ENCODE data around the gene SAXO1. TPM values are rescaled to one million over a fixed set of nuclear protein-coding genes. Genes with fewer than 3 reads are reported as not detected.

Gene SAXO1
- 0.04 TPM for total RNA-seq (2013)
- polyA plus RNA-seq (not detected), polyA minus RNA-seq (under 0.01 TPM in 1 of 2 replicates, not detected in the other), total RNA-seq (0.31 to 4.4 (median 0.65) reads per million in 11 experiments)

- Mint-ChIP-seq H3K27ac (no peak within 1 kb of the TSS), H3K9me3 (peaks cover 0 to 2% (median 0%) of the 10 kb centered on the region in 7 donors), H3K4me1 (no peaks in the 10 kb centered on the region), H3K27me3 (ENCODE audit: low read depth in 3 of 3) (peaks cover 0 to 3% (median 0%) of the 10 kb centered on the region in 3 donors), H3K36me3 (no peaks in the 10 kb centered on the region), H3K4me3 (no peak within 1 kb of the TSS)
- DNase-seq = no peak
- intact Hi-C loops (cut with micrococcal nuclease) = no loop called here
- Histone ChIP-seq H3K9me3 (replicated peaks in 1 of 2; ENCODE audit: control insufficient read depth in 1 of 2, insufficient read depth in 1 of 2, low read length in 2 of 2) (no peaks in the 10 kb centered on the region), H3K4me3 (replicated peaks in 1 of 3; ENCODE audit: low read depth in 2 of 3, low read length in 3 of 3) (no peak within 1 kb of the TSS), H3K36me3 (replicated peaks in 1 of 2; ENCODE audit: control insufficient read depth in 1 of 2, insufficient read depth in 2 of 2, low read length in 2 of 2) (no peaks in the 10 kb centered on the region), H3K27me3 (ENCODE audit: control insufficient read depth in 2 of 2, insufficient read depth in 2 of 2, low read length in 2 of 2) (no peaks in the 10 kb centered on the region), H3K4me1 (ENCODE audit: control insufficient read depth in 1 of 2, insufficient read depth in 2 of 2, low read length in 2 of 2) (no peaks in the 10 kb centered on the region), H3K27ac (ENCODE audit: low read depth in 1 of 2, low read length in 2 of 2) (no peak within 1 kb of the TSS), H4K20me1 (ENCODE audit: insufficient read depth, low read length) (no peaks in the 10 kb centered on the region), H2AFZ (ENCODE audit: insufficient read depth, low read depth, low read length, poor library complexity, severe bottlenecking) (no peak within 1 kb of the TSS), H3K4me2 (replicated peaks; ENCODE audit: extremely low read depth, low read length, poor library complexity, severe bottlenecking) (no peak within 1 kb of the TSS), H3K9ac (ENCODE audit: insufficient read depth, low read length, poor library complexity, severe bottlenecking) (no peak within 1 kb of the TSS), H3K79me2 (ENCODE audit: insufficient read depth, low read length) (no peaks in the 10 kb centered on the region)
- TF ChIP-seq CTCF (IDR thresholded peaks at IDR 0.05) = no peak
- WGBS (ENCODE audit: insufficient coverage) = 94% methylated on average over 20 of the region's 20 CpGs
These were observed at the start of gene SAXO1 for GRCh38 chr9:19033015-19033414. Gene SAXO1 (minus strand): TSS chr9:19033209. CDS start chr9:19032908, 301 bp downstream.

GRCh38 chr9:19074836-19075235, 41.8 kb upstream of the SAXO1 start:
- H3K4me3 Mint-ChIP-seq = no peak overlapping the region
- H3K27ac Mint-ChIP-seq = no peak overlapping the region
- H3K36me3 Mint-ChIP-seq = peaks cover 58 to 86% of the 10 kb centered on the region in 2 donors
- H3K4me2 ChIP-seq (replicated peaks; ENCODE audit: extremely low read depth, low read length, poor library complexity, severe bottlenecking) = no peak overlapping the region
- no peaks in the 10 kb centered on the region for H3K4me1 ChIP-seq (ENCODE audit: control insufficient read depth in 1 of 2, insufficient read depth in 2 of 2, low read length in 2 of 2)
- no peak overlapping the region for H2AFZ ChIP-seq (ENCODE audit: insufficient read depth, low read depth, low read length, poor library complexity, severe bottlenecking)
- TF ChIP-seq CTCF (IDR thresholded peaks at IDR 0.05) = no peak
- no peaks in the 10 kb centered on the region for H3K27me3 ChIP-seq (ENCODE audit: control insufficient read depth in 2 of 2, insufficient read depth in 2 of 2, low read length in 2 of 2)
- H3K9me3 Mint-ChIP-seq = no peaks in the 10 kb centered on the region
- no peak overlapping the region for H3K9ac ChIP-seq (ENCODE audit: insufficient read depth, low read length, poor library complexity, severe bottlenecking)
- H3K4me1 Mint-ChIP-seq = no peaks in the 10 kb centered on the region
- H3K79me2 ChIP-seq (ENCODE audit: insufficient read depth, low read length) = no peaks in the 10 kb centered on the region
- no peak for DNase-seq
- no peak overlapping the region for H3K27ac ChIP-seq (ENCODE audit: low read depth in 1 of 2, low read length in 2 of 2)
- H3K27me3 Mint-ChIP-seq (ENCODE audit: low read depth in 3 of 3) = no peaks in the 10 kb centered on the region
- H4K20me1 ChIP-seq (ENCODE audit: insufficient read depth, low read length) = no peaks in the 10 kb centered on the region
- H3K4me3 ChIP-seq (replicated peaks in 1 of 3; ENCODE audit: low read depth in 2 of 3, low read length in 3 of 3) = no peak overlapping the region
- no peaks in the 10 kb centered on the region for H3K9me3 ChIP-seq (replicated peaks in 1 of 2; ENCODE audit: control insufficient read depth in 1 of 2, insufficient read depth in 1 of 2, low read length in 2 of 2)
- intact Hi-C loops (cut with micrococcal nuclease) = no loop called here
- peaks cover 70 to 83% of the 10 kb centered on the region in 2 donors for H3K36me3 ChIP-seq (replicated peaks in 1 of 2; ENCODE audit: control insufficient read depth in 1 of 2, insufficient read depth in 2 of 2, low read length in 2 of 2)
- WGBS (ENCODE audit: insufficient coverage) = no CpG with 5 or more reads among the region's 1 CpG
